ENCODE measurements around the gene PRMT6. TPM values are rescaled to one million over a fixed set of nuclear protein-coding genes. Genes with fewer than 3 reads are reported as not detected.

The PRMT6 gene
- total and polyA plus RNA-seq, 2 donors from 2014 or later, result 16.9 to 19.3 TPM

DNA sequence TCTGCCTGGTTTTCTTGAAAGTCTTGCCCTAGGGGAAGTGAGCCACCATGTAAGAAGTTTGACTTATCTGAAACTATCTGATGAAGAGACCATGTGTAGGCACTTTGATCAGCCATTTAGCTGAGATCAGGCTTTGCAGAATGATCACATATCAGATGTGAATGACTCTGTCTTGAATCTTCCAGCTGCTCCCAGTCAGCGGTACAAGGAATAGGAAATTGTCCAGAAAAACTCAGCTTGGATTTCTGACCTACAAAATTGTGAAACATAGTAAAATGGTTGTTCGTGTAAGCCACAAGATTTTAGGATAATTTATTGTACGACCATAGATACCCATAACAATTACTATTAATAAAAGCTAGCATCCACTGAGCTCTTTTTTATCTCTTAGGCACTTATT, 42.5 kb downstream of the PRMT6 start:
- Histone ChIP-seq H3K36me3 (ENCODE audit: control insufficient read depth in 2 of 3, insufficient read depth in 3 of 3, low read length in 3 of 3) (no peaks in the 10 kb centered on the region), H3K27me3 (ENCODE audit: control insufficient read depth, insufficient read depth, low read length) (no peaks in the 10 kb centered on the region), H3K9me3 (ENCODE audit: control insufficient read depth in 2 of 3, insufficient read depth in 1 of 3, low read length in 3 of 3) (no peaks in the 10 kb centered on the region), H3K9ac (ENCODE audit: low read length in 3 of 3) (no peak overlapping the region), H3K4me3 (ENCODE audit: low read length in 3 of 3) (no peak overlapping the region), H3K27ac (ENCODE audit: low read depth in 2 of 2, low read length in 2 of 2) (no peak overlapping the region), H3K4me1 (ENCODE audit: control insufficient read depth in 2 of 3, insufficient read depth in 2 of 3, low read depth in 1 of 3, low read length in 3 of 3) (no peaks in the 10 kb centered on the region)
- intact Hi-C loops (cut with DNase I), result no loop called here
- FAIRE-seq (no peak), DNase-seq (no peak)
- no peak for TF ChIP-seq CTCF (IDR thresholded peaks at IDR 0.05; ENCODE audit: borderline replicate concordance, extremely low read depth, insufficient read depth)

- DNase-seq (no peak), FAIRE-seq (no peak)
- intact Hi-C loops (cut with DNase I), result no loop called here
- H3K4me1 ChIP-seq (ENCODE audit: control insufficient read depth in 2 of 3, insufficient read depth in 2 of 3, low read depth in 1 of 3, low read length in 3 of 3), result no peaks in the 10 kb centered on the region
- H3K9ac ChIP-seq (ENCODE audit: low read length in 3 of 3), result no peak overlapping the region
- H3K4me3 ChIP-seq (ENCODE audit: low read length in 3 of 3), result no peak overlapping the region
- no peaks in the 10 kb centered on the region for H3K9me3 ChIP-seq (ENCODE audit: control insufficient read depth in 2 of 3, insufficient read depth in 1 of 3, low read length in 3 of 3)
- no peaks in the 10 kb centered on the region for H3K36me3 ChIP-seq (ENCODE audit: control insufficient read depth in 2 of 3, insufficient read depth in 3 of 3, low read length in 3 of 3)
- TF ChIP-seq CTCF (IDR thresholded peaks at IDR 0.05; ENCODE audit: borderline replicate concordance, extremely low read depth, insufficient read depth), result no peak
- no peak overlapping the region for H3K27ac ChIP-seq (ENCODE audit: low read depth in 2 of 2, low read length in 2 of 2)
- H3K27me3 ChIP-seq (ENCODE audit: control insufficient read depth, insufficient read depth, low read length), result no peaks in the 10 kb centered on the region
Measured at GRCh38 chr1:107100331-107100984, 44.0 kb downstream of the PRMT6 start.

- no peak for DNase-seq
- Histone ChIP-seq H3K27me3 (ENCODE audit: control insufficient read depth, insufficient read depth, low read length) (no peaks in the 10 kb centered on the region), H3K9me3 (ENCODE audit: control insufficient read depth in 2 of 3, insufficient read depth in 1 of 3, low read length in 3 of 3) (no peaks in the 10 kb centered on the region), H3K4me3 (ENCODE audit: low read length in 3 of 3) (no peak overlapping the region), H3K27ac (ENCODE audit: low read depth in 2 of 2, low read length in 2 of 2) (no peak overlapping the region), H3K36me3 (ENCODE audit: control insufficient read depth in 2 of 3, insufficient read depth in 3 of 3, low read length in 3 of 3) (no peaks in the 10 kb centered on the region), H3K9ac (ENCODE audit: low read length in 3 of 3) (no peak overlapping the region), H3K4me1 (ENCODE audit: control insufficient read depth in 2 of 3, insufficient read depth in 2 of 3, low read depth in 1 of 3, low read length in 3 of 3) (no peaks in the 10 kb centered on the region)
- intact Hi-C loops (cut with DNase I), result no loop called here
- no peak for FAIRE-seq
- TF ChIP-seq CTCF (IDR thresholded peaks at IDR 0.05; ENCODE audit: borderline replicate concordance, extremely low read depth, insufficient read depth), result no peak
Measured at GRCh38 chr1:107105914-107106313, 49.4 kb downstream of the PRMT6 start.

Other genes with a start within 250 kb of the PRMT6 start
- gene NTNG1, start 84.4 kb downstream of the PRMT6 start, total RNA-seq, result 2.8 TPM
- gene NTNG1, start 84.4 kb downstream of the PRMT6 start, polyA plus RNA-seq (ENCODE audit: insufficient read depth, low read depth, low replicate concordance), result 7.7 TPM

Data from kidney (tissue), 14 donors.